DOHH2 (cell line): ENCODE measurements around the gene PAX3.

Experiments used
- EZH2phosphoT487 ChIP-seq: fragments of 200-600 bp; sonication (generic); IDR thresholded peaks from 2 replicates; pipeline ENCODE4 v1.6.1; 2017; ENCODE audit warnings: borderline replicate concordance, mild to moderate bottlenecking, antibody characterized with exemption, low read length, moderate library complexity, mixed read lengths
- TF ChIP-seq, protein P1 (sequence below): fragments of 200-600 bp; sonication (generic); IDR thresholded peaks from one replicate; pipeline ENCODE4 v1.5.1; 2014; ENCODE audit warnings: antibody characterized with exemption, mild to moderate bottlenecking, low read depth, low read length; ENCODE audit not compliant: poor library complexity, severe bottlenecking

DNA sequence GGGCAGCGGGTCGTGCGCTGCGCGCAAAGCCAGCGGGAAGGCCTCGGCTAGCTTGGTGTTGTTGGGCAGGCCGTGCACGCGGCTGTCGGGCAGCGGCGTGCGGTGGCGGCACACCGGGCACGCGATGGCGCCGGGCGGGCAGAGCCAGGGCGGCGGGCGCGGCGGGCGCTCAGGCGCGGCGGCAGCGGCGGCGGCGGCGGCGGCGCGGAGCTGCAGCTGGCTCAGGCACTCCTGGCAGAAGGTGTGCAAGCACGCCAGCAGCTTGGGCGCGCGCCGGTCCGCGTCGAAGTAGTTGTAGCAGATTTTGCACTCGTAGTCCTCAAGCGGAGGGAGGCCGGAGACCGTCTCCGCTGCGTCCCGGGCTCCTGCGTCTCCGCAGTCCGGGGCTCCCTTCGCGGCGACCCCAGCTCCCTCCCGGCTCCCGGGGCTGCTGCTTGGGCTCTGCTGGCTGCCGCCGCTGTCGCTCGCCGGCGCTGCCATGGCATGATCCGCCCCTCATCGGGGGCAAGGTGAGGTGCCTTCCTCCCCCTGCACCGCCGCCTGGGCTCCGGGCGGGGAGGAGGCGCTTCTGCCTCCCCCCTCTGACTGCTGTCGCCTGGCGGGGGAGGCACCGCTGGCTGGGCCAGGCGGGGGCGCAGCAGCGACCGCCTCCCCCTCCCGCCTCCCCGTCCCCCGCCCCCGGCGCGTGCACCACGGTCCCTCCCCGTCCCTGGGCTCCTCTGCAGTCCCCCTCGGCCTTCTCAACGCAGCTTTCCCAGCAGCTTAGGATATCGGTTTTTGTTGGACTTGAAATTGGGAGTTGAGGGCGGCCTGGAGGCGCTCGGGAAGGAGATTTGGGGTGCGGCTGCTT lies 21.0 kb upstream of the PAX3 start:
- TF ChIP-seq, protein P1, sequence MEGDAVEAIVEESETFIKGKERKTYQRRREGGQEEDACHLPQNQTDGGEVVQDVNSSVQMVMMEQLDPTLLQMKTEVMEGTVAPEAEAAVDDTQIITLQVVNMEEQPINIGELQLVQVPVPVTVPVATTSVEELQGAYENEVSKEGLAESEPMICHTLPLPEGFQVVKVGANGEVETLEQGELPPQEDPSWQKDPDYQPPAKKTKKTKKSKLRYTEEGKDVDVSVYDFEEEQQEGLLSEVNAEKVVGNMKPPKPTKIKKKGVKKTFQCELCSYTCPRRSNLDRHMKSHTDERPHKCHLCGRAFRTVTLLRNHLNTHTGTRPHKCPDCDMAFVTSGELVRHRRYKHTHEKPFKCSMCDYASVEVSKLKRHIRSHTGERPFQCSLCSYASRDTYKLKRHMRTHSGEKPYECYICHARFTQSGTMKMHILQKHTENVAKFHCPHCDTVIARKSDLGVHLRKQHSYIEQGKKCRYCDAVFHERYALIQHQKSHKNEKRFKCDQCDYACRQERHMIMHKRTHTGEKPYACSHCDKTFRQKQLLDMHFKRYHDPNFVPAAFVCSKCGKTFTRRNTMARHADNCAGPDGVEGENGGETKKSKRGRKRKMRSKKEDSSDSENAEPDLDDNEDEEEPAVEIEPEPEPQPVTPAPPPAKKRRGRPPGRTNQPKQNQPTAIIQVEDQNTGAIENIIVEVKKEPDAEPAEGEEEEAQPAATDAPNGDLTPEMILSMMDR = no peak
- no peak for TF ChIP-seq EZH2phosphoT487
